H4 (cell line): Measurements from ENCODE around the gene PRR33. TPM values are rescaled to one million over a fixed set of nuclear protein-coding genes. Genes with fewer than 3 reads are reported as not detected.
"Not testable (repeated sequence)": the region's sequence is repeated elsewhere in the genome, so short reads cannot be mapped to it uniquely, and the experiment has no call there.

ENCODE experiments used
- DNase-seq: peaks from one replicate; pipeline ENCODE4 v3.0.0-alpha.2; 2015; ENCODE audit warnings: low spot score
- total RNA-seq: library from RNA; depleted of rRNA; stranded (reverse); fragments of >200 nt; shearing (Covaris generic); gene quantifications from 2 replicates; pipeline ENCODE4 v1.2.3, GENCODE V29; 2014; rRNA removed

The PRR33 gene
- not detected in 2 replicates for total RNA-seq

GRCh38 chr11:1891831-1892115 is at the start of gene PRR33:
Gene PRR33 (minus strand): TSS chr11:1891895. CDS start chr11:1890584, 1,311 bp downstream.
- DNase-seq, result no peak

- DNase-seq, result not testable (repeated sequence)
These were observed 48.1 kb upstream of the PRR33 start for GRCh38 chr11:1939788-1940187.

- no peak for DNase-seq
These were observed 47.4 kb upstream of the PRR33 start for GRCh38 chr11:1939006-1939625.

- DNase-seq, result no peak
These were observed 46.8 kb upstream of the PRR33 start for GRCh38 chr11:1938343-1939005.

GRCh38 chr11:1937616-1938342 is 46.1 kb upstream of the PRR33 start:
- DNase-seq, result no peak

- DNase-seq, result no peak
These were observed 45.3 kb upstream of the PRR33 start for GRCh38 chr11:1936781-1937615.

GRCh38 chr11:1936072-1936780 is 44.5 kb upstream of the PRR33 start:
- DNase-seq, result no peak

- no peak for DNase-seq
These were observed 43.7 kb upstream of the PRR33 start for GRCh38 chr11:1935156-1936071.

- DNase-seq, result no peak
These were observed 42.9 kb upstream of the PRR33 start for GRCh38 chr11:1934335-1935155.

- DNase-seq, result no peak
These were observed 42.0 kb upstream of the PRR33 start for GRCh38 chr11:1933416-1934334.

- DNase-seq, result no peak
These were observed 41.0 kb upstream of the PRR33 start for GRCh38 chr11:1932681-1933080.

GRCh38 chr11:1932105-1932480 is 40.4 kb upstream of the PRR33 start:
- no peak for DNase-seq

GRCh38 chr11:1931341-1932104 is 39.8 kb upstream of the PRR33 start:
- no peak for DNase-seq

GRCh38 chr11:1930462-1930830 is 38.8 kb upstream of the PRR33 start:
- DNase-seq, result no peak

GRCh38 chr11:1929621-1930461 is 38.1 kb upstream of the PRR33 start:
- DNase-seq, result no peak

- no peak for DNase-seq
These were observed 37.3 kb upstream of the PRR33 start for GRCh38 chr11:1928891-1929541.
